Mesenchymal stem cell (in vitro differentiated cells and primary cell): Measurements from ENCODE around the gene TMEM109.

Source experiments
- DNase-seq: peaks from one replicate; pipeline ENCODE4 v3.0.0-alpha.2; 2013
- H2AFZ ChIP-seq: one replicate; pipeline ENCODE4 v1.6.1; 2013; ENCODE audit warnings: low read depth, mild to moderate bottlenecking, control low read depth, inconsistent platforms, low read length, moderate library complexity
- H2AK5ac ChIP-seq: 2 replicates; pipeline ENCODE4 v1.6.1; 2013; ENCODE audit warnings: low read length, moderate library complexity, mild to moderate bottlenecking, inconsistent platforms; ENCODE audit not compliant: severe bottlenecking
- H2BK120ac ChIP-seq: one replicate; pipeline ENCODE4 v1.6.1; 2013; ENCODE audit warnings: low read depth, mild to moderate bottlenecking, inconsistent platforms, low read length, moderate library complexity
- H2BK12ac ChIP-seq, 2 experiments: one replicate each; pipeline ENCODE4 v1.6.1; 2013; ENCODE audit warnings: inconsistent platforms in 2 of 2, low read length in 2 of 2, mild to moderate bottlenecking in 2 of 2, moderate library complexity in 2 of 2, control low read depth in 1 of 2
- H2BK15ac ChIP-seq: one replicate; pipeline ENCODE4 v1.6.1; 2013; ENCODE audit warnings: mild to moderate bottlenecking, low read depth, inconsistent platforms; ENCODE audit not compliant: poor library complexity, severe bottlenecking
- H2BK5ac ChIP-seq: 2 replicates; pipeline ENCODE4 v1.6.1; 2013; ENCODE audit warnings: low read depth, mild to moderate bottlenecking, low read length, control low read depth, inconsistent platforms; ENCODE audit not compliant: poor library complexity, severe bottlenecking
- H3K14ac ChIP-seq, 2 experiments: one replicate each; pipeline ENCODE4 v1.6.1; 2013; ENCODE audit warnings: inconsistent platforms in 2 of 2, low read length in 2 of 2, control low read depth in 1 of 2, mild to moderate bottlenecking in 1 of 2, moderate library complexity in 1 of 2
- H3K18ac ChIP-seq, 2 experiments: one replicate each; pipeline ENCODE4 v1.6.1; 2013; ENCODE audit warnings: inconsistent platforms in 2 of 2, low read length in 2 of 2, control low read depth in 1 of 2, low read depth in 1 of 2, mild to moderate bottlenecking in 1 of 2
- H3K23ac ChIP-seq, 2 experiments: one replicate each; pipeline ENCODE4 v1.6.1; 2013; ENCODE audit warnings: inconsistent platforms in 2 of 2, low read length in 2 of 2, mild to moderate bottlenecking in 2 of 2, moderate library complexity in 2 of 2, control low read depth in 1 of 2
- H3K27ac ChIP-seq: 2 replicates; pipeline ENCODE4 v1.5.1; 2013; ENCODE audit warnings: mild to moderate bottlenecking, moderate library complexity, low read length, control low read depth, inconsistent platforms; ENCODE audit not compliant: poor library complexity, severe bottlenecking
- H3K27me3 ChIP-seq, 2 experiments: 2 replicates each; pipeline versions ENCODE4 v1.6.1 to v1.7.0; 2013; ENCODE audit warnings: low read length in 2 of 2, mild to moderate bottlenecking in 2 of 2, moderate library complexity in 2 of 2, control low read depth in 1 of 2, inconsistent platforms in 1 of 2; ENCODE audit not compliant: control insufficient read depth in 1 of 2, insufficient read depth in 1 of 2
- H3K36me3 ChIP-seq, 2 experiments: 2 replicates each; pipeline versions ENCODE4 v1.6.1 to v1.7.0; 2013; ENCODE audit warnings: low read length in 2 of 2, control low read depth in 1 of 2, inconsistent platforms in 1 of 2, low read depth in 1 of 2, mild to moderate bottlenecking in 1 of 2; ENCODE audit not compliant: insufficient read depth in 2 of 2, control insufficient read depth in 1 of 2
- H3K4ac ChIP-seq, 2 experiments: one replicate each; pipeline ENCODE4 v1.6.1; 2013; ENCODE audit warnings: inconsistent platforms in 2 of 2, low read length in 2 of 2, mild to moderate bottlenecking in 2 of 2, moderate library complexity in 2 of 2, control low read depth in 1 of 2, low read depth in 1 of 2
- H3K4me1 ChIP-seq: 2 replicates; pipeline ENCODE4 v1.6.1; 2013; ENCODE audit warnings: low read depth, low read length, control low read depth; ENCODE audit not compliant: control insufficient read depth, insufficient read depth
- H3K4me2 ChIP-seq: 2 replicates; pipeline ENCODE4 v1.6.1; 2013; ENCODE audit warnings: low read length, mild to moderate bottlenecking, inconsistent platforms; ENCODE audit not compliant: poor library complexity, severe bottlenecking
- H3K4me3 ChIP-seq, 2 experiments: 2 replicates each; pipeline versions ENCODE4 v1.5.1 to v1.7.0; 2013; ENCODE audit warnings: low read length in 2 of 2, mild to moderate bottlenecking in 2 of 2, control low read depth in 1 of 2, low read depth in 1 of 2; ENCODE audit not compliant: insufficient read depth in 1 of 2
- H3K79me1 ChIP-seq: replicated peaks from 2 replicates; pipeline ENCODE4 v1.6.1; 2013; ENCODE audit warnings: mild to moderate bottlenecking, control low read depth, low read length, inconsistent platforms; ENCODE audit not compliant: poor library complexity, severe bottlenecking
- H3K9ac ChIP-seq: 2 replicates; pipeline ENCODE4 v1.7.0; 2013; ENCODE audit warnings: mild to moderate bottlenecking, low read length, moderate library complexity
- H3K9me3 ChIP-seq: 2 replicates; pipeline ENCODE4 v1.7.0; 2013; ENCODE audit warnings: mild to moderate bottlenecking, low read length; ENCODE audit not compliant: control insufficient read depth
- H4K8ac ChIP-seq: one replicate; pipeline ENCODE4 v1.6.1; 2013; ENCODE audit warnings: inconsistent platforms, mild to moderate bottlenecking, low read length, moderate library complexity
- H4K91ac ChIP-seq: one replicate; pipeline ENCODE4 v1.6.1; 2013; ENCODE audit warnings: mild to moderate bottlenecking, low read length, inconsistent platforms
- WGBS: methylation state at CpG from one replicate; pipeline ENCODE4 v1.1.7; 2013; ENCODE audit warnings: mixed read lengths; 5-methylcytosine and 5-hydroxymethylcytosine counted together

The TMEM109 gene

GRCh38 chr11:60905047-60905446 is 8.9 kb upstream of the TMEM109 start:
- 78% methylated on average over 5 of the region's 6 CpGs for WGBS
- Histone ChIP-seq H3K23ac (no peak overlapping the region), H3K4me3 (peak overlapping the region in 1 of 2 experiments; percentile 94), H3K18ac (no peak overlapping the region), H3K9me3 (no peaks in the 10 kb centered on the region), H3K4ac (no peak overlapping the region), H2BK12ac (no peak overlapping the region), H3K4me2 (peak overlapping the region; percentile 89), H3K79me1 (peaks cover 17% of the 10 kb centered on the region), H3K36me3 (peaks cover 34 to 38% of the 10 kb centered on the region in 2 experiments), H2BK15ac (no peak overlapping the region), H3K9ac (peak overlapping the region; percentile 89), H2BK5ac (no peak overlapping the region), H3K4me1 (peaks cover 4% of the 10 kb centered on the region), H4K91ac (no peak overlapping the region), H4K8ac (no peak overlapping the region), H2AK5ac (no peak overlapping the region), H3K27me3 (peaks cover 4 to 9% of the 10 kb centered on the region in 2 experiments), H3K27ac (no peak overlapping the region), H2AFZ (no peak overlapping the region), H2BK120ac (no peak overlapping the region), H3K14ac (no peak overlapping the region)
- DNase-seq = no peak

GRCh38 chr11:60905551-60906113 is 8.3 kb upstream of the TMEM109 start:
- 4% methylated on average over 13 of the region's 16 CpGs for WGBS

GRCh38 chr11:60906132-60906972 is 7.6 kb upstream of the TMEM109 start, which contains the start of gene PRPF19:
TSS of gene PRPF19 (minus strand) at chr11:60906585. CDS start at chr11:60906382, 203 bp downstream.
- peak within 1 kb of the TSS; percentile 58 for H2BK120ac ChIP-seq
- peaks cover 13% of the 10 kb centered on the region for H3K79me1 ChIP-seq
- H3K9me3 ChIP-seq = no peaks in the 10 kb centered on the region
- peak within 1 kb of the TSS; percentile 89 for H3K4me2 ChIP-seq
- peak within 1 kb of the TSS; percentile 60 to 67 for H3K18ac ChIP-seq
- H3K4ac ChIP-seq = peak within 1 kb of the TSS; percentile 24 to 75
- H4K8ac ChIP-seq = peak within 1 kb of the TSS; percentile 86
- no peak within 1 kb of the TSS for H2BK12ac ChIP-seq
- H3K36me3 ChIP-seq = peaks cover 22 to 25% of the 10 kb centered on the region in 2 experiments
- H3K4me3 ChIP-seq = peak within 1 kb of the TSS; percentile 91 to 94
- H3K14ac ChIP-seq = no peak within 1 kb of the TSS
- H2BK5ac ChIP-seq = no peak within 1 kb of the TSS
- peak within 1 kb of the TSS; percentile 74 for H4K91ac ChIP-seq
- under 1% methylated on average over 75 of the region's 75 CpGs for WGBS
- peaks cover 11 to 15% of the 10 kb centered on the region in 2 experiments for H3K27me3 ChIP-seq
- peak within 1 kb of the TSS; percentile 89 for H3K9ac ChIP-seq
- no peak within 1 kb of the TSS for H2AK5ac ChIP-seq
- peak; percentile 98 for DNase-seq
- peaks cover 4% of the 10 kb centered on the region for H3K4me1 ChIP-seq
- no peak within 1 kb of the TSS for H3K23ac ChIP-seq
- peak within 1 kb of the TSS; percentile 72 for H2AFZ ChIP-seq
- H2BK15ac ChIP-seq = no peak within 1 kb of the TSS
- peak within 1 kb of the TSS; percentile 48 for H3K27ac ChIP-seq

More at GRCh38 chr11:60905551-60906113, 8.3 kb upstream of the TMEM109 start:
- Histone ChIP-seq H2BK15ac (no peak overlapping the region), H3K14ac (no peak overlapping the region), H3K9ac (peak overlapping the region; percentile 89), H3K27me3 (peaks cover 9% of the 10 kb centered on the region in 2 experiments), H3K79me1 (peaks cover 16% of the 10 kb centered on the region), H3K4me3 (peak overlapping the region; percentile 91 to 94), H2BK12ac (no peak overlapping the region), H3K4me1 (peaks cover 4% of the 10 kb centered on the region), H3K9me3 (no peaks in the 10 kb centered on the region), H3K4ac (peak overlapping the region in 1 of 2 experiments; percentile 44), H2BK5ac (no peak overlapping the region), H4K91ac (no peak overlapping the region), H3K27ac (peak overlapping the region; percentile 48), H3K18ac (no peak overlapping the region), H3K23ac (no peak overlapping the region), H4K8ac (no peak overlapping the region), H2BK120ac (peak overlapping the region; percentile 58), H2AK5ac (no peak overlapping the region), H2AFZ (no peak overlapping the region), H3K36me3 (peaks cover 29 to 32% of the 10 kb centered on the region in 2 experiments), H3K4me2 (peak overlapping the region; percentile 89)
- peak; percentile 61 for DNase-seq

GRCh38 chr11:60908803-60909202 is 5.2 kb upstream of the TMEM109 start:
- WGBS = 7% methylated on average over 1 of the region's 1 CpG
- H3K4me1 ChIP-seq = peaks cover 13% of the 10 kb centered on the region
- H2BK5ac ChIP-seq = no peak overlapping the region
- H2BK12ac ChIP-seq = no peak overlapping the region
- H3K27me3 ChIP-seq = peaks cover 14 to 15% of the 10 kb centered on the region in 2 experiments
- H3K18ac ChIP-seq = no peak overlapping the region
- no peak overlapping the region for H3K14ac ChIP-seq
- no peak overlapping the region for H2BK15ac ChIP-seq
- H2BK120ac ChIP-seq = no peak overlapping the region
- no peak overlapping the region for H4K91ac ChIP-seq
- H3K4me2 ChIP-seq = no peak overlapping the region
- H3K27ac ChIP-seq = no peak overlapping the region
- H3K9me3 ChIP-seq = no peaks in the 10 kb centered on the region
- peaks cover 0 to under 1% of the 10 kb centered on the region in 2 experiments for H3K36me3 ChIP-seq
- no peak overlapping the region for H3K9ac ChIP-seq
- no peak for DNase-seq
- H3K4ac ChIP-seq = no peak overlapping the region
- H2AK5ac ChIP-seq = no peak overlapping the region
- no peaks in the 10 kb centered on the region for H3K79me1 ChIP-seq
- H2AFZ ChIP-seq = no peak overlapping the region
- no peak overlapping the region for H3K23ac ChIP-seq
- H4K8ac ChIP-seq = no peak overlapping the region
- H3K4me3 ChIP-seq = no peak overlapping the region
